Mammary epithelial cell (primary cell): ENCODE measurements around the gene KIAA1755.

Experiments used
- CTCF ChIP-seq, 2 donors: IDR thresholded peaks in 1 of 2; conservative IDR thresholded peaks in 1 of 2; 2 replicates each; pipeline ENCODE4 v1.5.1; 2011 to 2012; ENCODE audit warnings: inconsistent platforms in 2 of 2, low read length in 2 of 2, mild to moderate bottlenecking in 2 of 2, control low read depth in 1 of 2, low read depth in 1 of 2; ENCODE audit not compliant: insufficient read depth in 1 of 2; ENCODE audit errors: extremely low read depth in 1 of 2
- EZH2 ChIP-seq: IDR thresholded peaks from 2 replicates; pipeline ENCODE4 v1.6.1; 2012; ENCODE audit warnings: low read length, inconsistent platforms, borderline replicate concordance

DNA sequence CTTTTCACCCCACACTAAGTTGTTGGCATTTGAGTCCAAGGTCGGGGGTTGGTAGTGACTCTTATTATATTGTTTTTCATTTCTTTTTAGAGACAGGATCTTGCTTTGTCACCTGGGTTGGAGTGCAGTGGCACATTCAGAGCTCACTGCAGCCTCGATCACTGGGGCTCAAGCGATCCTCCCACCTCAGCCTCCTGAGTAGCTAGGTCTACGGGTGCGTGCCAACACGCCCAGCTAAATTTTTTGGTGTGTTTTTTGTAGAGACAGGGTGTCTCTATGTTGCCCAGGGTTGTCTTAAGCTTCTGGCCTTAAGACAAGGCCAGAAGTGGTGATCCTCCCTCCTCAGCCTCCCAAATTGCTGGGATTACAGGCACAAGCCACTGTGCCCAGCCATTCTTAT is 70.4 kb downstream of the KIAA1755 start:
- no peak for TF ChIP-seq EZH2
- no peak for TF ChIP-seq CTCF (conservative IDR thresholded peaks at IDR 0.05 in 1 of 2, IDR thresholded peaks at IDR 0.05 in 1 of 2; ENCODE audit: extremely low read depth in 1 of 2, insufficient read depth in 1 of 2, low read depth in 1 of 2, low read length in 2 of 2)
